GM21529 (cell line): Measurements from ENCODE around the gene SLIT1.

ENCODE experiments used
- ATAC-seq: cut with Tn5 transposase; IDR thresholded peaks from one replicate; pipeline ENCODE4 v1.9.1; 2021; ENCODE audit not compliant: unreplicated experiment

The SLIT1 gene

DNA sequence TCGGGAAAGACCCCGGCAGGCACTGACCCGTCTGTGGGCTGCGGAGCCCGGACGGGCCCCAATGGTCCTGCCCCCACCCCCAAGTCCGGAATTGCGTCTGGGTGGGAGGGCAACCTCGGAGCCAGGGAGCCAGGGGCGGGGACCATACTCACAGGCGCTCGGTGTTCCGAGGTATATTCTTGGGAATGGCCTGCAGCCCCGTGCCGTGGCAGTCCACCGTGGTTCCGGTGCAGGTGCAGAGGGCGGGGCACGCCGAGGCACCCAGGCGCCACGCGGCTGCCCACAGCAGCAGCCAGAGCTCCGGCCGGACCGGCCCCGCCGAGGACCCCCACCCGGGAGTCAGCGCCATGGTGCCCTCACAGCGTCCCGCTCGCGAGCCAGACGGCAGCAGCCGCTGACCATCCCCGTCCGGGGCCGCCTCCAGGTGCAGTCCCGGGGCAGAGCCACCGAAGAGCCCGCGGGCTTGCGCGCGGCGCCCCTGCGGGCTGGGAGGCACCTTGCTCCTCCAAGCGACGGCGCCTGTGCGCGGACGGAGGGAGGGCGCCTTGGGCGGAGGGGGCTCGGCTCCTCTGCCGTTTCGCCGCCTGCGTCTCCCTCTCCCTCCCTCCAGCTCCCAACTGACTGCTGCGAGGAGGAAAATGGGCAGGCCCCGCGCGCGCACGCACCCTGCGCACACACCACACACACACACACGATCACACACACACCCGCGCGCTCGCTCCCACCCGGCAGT is at the start of gene SLIT1:
Gene SLIT1 (minus strand): TSS at position 634 of the 733 bp plus-strand sequence. CDS start 285 bp downstream, at position 349.
- no peak for ATAC-seq

DNA sequence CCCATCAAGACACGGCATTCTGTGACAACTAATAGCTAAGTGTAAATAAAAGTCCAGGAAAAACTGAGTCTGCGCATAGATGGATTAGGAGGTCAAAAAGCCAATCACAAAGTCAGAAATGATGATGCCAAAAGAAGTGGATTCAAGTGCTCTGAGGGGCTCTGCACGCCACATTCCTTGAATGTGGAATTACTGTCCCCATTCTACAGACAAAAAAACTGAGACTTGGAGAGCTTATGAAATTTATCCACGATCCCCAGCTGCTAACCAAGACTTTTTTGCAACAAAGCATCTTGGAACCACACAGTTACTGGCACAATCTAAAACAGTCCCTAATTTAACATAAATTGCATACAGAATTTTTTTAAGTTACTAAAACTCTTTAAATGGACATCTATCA is 49.6 kb upstream of the SLIT1 start:
- no peak for ATAC-seq

DNA sequence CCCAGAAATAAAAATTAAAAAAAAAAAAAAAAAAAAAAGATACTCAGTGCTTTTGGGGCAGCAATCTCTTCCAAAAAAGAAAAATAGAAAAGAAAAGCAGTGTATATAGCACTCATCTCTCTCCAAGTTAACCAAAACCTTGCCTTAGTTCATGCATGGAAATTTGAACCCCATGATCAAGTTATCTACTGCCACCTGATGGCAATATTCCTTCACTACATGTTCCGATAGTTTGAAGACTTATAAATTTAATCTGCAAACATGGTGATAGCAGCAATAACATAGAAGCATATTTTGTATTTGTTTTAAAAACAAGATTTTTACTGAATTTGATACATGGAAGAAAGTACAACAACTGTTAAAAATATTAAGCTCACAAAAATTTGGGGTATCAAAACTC is 48.6 kb upstream of the SLIT1 start:
- no peak for ATAC-seq

DNA sequence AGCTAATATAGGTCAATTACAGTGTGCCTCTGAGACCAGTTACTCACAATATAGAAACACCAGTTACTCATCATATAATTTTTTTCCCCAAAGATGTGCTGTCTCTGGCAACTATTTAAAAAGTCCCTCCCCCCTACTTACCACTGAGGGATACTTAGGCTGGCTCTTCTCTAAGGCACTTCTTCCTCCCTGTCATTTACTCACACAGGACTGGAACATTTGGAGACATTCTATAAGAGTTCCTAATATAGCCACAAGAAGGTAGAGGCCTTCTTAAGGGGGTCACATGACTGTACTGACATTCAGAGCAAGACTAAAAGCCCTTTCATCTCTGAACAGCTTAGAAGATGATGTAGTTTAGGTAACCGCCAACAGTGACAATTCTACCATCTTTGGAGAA is 44.4 kb upstream of the SLIT1 start:
- ATAC-seq, result no peak

DNA sequence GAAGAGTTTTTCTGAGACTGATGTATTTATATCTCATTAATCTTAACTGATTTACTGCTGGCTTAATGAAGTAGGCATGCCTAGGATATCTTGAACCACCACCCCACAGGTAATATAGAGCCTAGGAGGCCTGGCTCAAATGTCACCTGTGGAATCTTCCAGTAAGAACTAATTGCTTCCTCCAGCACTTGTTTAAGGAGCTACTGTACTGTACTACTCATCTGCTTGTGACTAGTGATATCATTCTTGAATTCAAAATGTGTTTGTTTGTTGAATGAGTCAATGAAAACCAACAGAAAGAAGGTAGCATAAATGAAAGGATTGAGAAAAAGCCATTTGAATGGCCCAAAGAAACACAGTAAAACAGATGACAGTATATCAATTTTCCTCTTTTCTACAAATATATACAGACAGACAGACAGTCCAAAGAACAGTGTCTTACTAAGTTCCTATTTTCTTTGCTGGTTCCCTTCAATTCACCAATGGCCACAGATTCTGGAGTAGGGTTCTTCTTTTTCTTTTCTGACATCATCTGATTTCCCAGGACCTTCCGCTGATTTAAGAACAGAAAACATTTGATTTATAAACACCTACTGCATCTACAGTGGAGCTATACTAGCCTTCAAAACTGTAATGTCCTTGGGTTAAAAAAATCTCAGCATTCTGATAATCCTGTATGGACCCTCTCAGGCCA is 43.7 kb upstream of the SLIT1 start:
- no peak for ATAC-seq

DNA sequence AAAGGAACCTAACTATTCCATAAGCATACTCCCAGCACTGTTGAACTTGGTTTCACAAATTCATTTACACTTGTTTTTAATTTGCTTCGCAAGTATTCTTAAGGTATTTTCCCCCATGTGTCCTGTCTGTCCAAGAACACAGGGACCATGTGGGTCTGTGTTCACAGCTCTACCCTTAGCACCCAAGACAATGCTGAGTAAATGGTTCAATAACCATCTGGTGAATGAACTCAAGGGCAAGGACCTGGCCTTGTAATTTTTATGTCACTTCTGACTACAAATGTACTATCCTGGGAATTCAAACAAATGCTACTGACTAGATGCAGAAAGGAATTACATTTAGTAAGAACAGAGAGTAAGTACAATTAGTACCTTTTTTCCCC is 43.0 kb upstream of the SLIT1 start:
- no peak for ATAC-seq

DNA sequence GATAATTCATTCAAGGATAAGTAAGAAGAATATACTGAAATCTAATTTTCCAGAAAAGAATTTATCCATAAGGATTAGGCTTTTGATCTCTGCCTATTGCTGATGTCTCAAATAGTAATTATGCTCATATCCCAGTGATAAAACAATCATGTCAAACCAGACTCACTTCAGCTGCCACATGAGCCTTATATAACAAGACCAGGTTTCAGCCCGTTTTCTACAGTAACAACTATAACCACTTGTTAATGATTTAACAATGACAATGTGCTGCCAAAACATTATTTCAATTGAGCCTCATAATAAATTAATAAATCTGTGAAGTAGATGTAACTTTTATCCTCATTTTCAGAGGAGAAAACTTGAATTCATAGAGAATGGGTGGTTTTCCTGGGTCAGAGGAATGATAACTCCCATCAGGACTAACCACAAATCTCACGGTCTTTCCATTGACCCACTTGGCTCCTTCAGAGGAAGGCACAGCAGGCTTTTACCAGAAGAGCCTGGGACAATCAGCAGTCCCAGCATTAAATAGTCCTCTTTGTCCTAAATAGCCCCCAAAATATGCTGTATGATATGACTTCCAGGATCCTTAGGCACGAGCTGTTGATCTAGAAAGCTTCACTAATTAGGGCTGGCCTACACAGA is 42.5 kb upstream of the SLIT1 start:
- ATAC-seq, result no peak

DNA sequence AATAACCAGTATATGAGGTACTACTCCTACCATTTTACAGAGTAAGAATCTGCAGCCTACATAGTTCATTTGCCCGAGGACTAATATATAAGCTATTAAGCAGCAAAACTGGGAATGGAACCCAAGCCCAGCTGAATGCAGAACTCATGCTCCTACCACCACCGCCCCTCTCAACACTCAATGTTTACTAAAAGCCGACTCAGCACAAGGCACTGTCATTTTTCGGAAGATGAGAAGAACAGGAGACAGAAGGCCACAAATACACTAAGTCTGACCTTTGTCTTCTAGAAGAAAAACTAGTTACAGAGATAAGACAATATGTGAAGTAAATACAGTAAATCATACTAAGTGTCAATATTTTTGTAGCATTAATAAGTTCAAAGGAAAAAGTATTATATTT is 40.6 kb upstream of the SLIT1 start:
- no peak for ATAC-seq

DNA sequence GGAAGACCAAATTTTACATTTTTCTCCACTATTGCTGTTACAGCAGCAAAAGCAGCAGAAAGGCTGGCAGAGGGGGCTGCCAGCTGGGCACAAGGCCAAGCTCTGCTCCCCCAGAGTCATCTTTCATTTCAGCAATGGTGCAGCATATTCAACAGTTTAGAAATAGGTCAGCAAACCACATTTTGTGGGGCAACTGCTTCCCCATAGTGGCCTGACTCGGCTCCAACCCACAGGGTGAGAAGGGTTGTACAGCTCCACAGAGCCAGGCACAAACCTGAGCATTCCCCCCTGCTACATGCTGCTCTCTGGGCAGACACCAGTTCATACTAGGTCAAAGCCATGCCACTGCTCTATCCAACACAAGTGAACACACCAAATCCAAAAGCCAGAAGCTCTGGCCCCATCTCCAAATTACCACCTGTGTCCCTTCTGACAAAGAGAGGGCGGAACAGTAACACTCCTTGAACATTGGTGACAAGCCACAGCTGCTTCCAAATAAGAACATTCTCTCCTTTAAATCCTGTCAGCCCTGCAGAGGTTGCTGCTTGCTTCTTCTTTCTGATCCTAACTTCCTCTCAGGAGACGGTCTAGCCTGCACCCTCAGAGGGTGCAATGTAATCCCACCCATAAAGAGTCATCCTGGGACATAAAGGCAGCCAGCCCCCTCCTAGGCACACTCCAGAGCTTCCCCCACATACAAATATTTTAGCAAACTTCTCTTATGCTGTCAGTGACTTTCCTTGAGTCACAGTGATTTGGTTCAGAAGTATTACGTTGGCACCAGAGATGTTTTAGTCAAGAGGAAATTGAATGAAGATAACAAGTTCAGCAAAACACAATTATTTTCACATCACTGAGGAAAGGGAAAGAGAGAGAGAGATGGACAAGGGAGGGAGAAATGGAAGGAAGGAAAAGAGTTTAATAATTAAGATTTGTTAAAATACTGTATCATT is 39.0 kb upstream of the SLIT1 start:
- no peak for ATAC-seq

DNA sequence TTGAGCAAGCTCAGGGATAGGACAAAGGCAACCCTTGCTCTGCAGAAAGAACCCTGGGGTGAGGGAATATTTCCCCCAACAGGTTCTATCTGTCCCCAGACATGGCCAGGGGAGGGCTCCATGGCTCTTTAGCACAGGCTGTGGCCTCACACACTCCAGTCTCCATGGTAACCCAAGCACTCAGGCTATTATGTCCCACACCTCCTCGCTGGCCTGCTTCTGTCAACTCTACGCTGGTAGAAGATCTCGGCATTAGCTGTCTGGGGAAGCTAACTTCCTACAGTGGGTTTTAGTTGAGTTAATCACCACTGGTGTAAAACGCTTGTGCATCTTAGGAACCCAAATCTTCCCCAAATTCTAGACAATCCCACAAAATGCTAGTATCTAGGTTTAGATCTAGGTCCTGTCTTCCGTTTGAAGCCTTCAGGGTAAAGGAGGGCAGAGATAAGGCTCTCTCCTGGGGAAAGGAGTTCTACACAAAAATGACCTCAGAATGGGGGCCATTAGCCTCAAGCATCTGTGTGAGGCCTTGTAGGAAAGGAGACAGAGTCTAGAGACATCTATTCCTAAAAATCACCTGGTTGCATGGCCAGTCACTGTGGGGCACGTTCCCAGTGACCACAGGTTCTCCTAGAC is 36.7 kb upstream of the SLIT1 start:
- no peak for ATAC-seq

DNA sequence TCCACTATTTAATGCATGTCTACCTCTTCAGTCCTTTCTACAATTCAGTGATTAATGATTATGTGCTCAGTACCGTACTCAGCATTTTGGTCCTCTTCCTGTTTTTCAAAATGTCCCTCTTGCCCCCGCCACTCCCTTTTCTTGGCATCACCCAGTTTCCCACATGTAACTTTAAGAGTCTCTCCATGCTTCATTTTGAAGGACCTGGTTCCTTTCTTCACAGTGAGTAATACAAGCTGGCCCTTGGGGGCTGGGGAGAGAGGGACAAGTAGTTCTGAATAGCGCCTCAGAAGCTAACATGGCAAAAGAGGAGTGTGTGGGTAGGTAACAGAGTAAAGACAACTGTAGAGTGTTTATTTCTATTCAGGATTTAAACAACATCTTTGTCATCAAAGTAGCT is 34.6 kb upstream of the SLIT1 start:
- ATAC-seq, result no peak

DNA sequence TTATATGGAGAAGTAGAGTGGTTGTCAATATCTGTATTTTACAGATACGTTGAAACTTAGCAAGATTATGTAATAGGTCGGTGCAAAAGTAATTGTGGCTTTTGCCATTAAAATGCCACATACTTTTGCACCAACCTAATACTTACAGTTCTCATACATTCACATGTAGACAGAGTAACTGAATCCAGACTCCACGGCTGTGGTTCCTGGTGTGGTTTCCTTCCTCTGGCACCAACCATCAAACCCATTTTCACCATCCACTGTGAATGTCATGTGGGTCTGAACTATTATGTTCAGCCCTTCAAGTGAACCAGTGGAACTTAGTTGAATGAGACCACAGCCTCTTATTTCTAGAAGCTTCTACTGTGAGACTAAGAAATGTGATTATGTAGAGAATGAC is 31.5 kb upstream of the SLIT1 start:
- ATAC-seq, result no peak

DNA sequence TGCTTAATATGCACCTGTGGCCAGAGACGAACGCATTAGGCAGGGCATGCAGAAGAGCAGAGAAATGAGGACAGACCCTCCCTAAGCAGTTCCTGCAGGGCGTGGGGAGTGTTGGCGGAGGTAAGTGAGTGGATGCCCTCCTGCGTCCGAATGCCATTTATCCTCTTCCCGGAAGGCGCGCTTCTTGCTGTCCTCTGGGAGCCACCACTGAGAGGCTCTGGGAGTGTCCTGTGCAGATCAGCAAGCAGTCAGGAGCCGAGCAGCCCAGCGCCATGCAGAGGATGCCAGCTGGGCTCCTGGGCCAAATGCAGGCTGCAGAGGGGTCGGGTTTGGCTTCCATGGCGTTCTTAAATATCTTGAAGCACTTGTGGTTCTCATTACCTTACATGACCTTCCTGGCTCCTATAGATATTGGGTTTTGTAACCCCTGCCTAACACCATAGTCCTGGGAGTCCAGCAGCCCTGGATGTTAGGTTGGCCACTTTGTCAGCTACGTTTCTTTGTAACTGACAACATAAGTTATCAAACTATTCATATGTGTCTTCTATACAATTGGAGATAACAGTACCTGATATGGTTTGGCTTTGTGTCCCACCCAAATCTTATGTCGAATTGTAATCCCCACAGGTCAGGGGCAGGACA is 30.0 kb upstream of the SLIT1 start:
- no peak for ATAC-seq

DNA sequence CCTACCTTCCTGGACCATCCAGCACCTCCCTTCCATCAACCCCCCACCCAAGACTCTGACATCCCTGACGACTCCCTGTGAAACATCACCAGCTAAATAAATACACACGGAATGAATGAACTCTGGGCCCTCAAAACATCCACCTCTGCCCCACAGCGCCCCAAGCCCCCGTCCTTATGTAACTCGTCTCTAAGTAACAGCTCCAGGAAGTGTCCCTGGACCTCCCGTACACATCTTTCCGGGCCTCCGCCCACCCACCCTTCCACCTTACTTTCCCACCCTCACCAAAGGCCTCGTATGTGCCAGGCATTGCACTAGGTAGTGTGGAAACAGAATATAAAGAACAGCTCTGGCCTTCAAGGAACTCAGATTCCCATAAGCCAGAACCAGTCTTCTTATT is 27.7 kb upstream of the SLIT1 start:
- no peak for ATAC-seq

DNA sequence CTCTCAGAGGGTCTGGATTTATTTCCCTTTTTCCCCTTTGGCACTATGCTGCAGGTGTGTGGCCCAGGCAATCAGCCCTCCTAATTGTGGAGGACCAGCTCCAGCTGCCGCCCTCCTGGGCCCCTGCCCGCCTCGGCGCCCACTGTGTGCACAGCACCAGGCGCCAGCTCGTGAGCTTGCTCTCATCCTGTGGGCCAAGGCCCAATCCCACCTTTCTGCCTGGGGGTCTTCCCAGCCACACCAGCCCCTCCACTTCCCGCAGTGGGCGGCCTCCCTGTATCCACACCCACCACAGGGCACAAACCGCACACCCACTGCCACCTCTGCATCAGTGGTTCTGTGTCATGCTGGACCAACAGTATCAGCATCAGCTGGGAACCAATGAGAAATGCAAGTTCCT is 25.5 kb upstream of the SLIT1 start:
- ATAC-seq, result no peak

DNA sequence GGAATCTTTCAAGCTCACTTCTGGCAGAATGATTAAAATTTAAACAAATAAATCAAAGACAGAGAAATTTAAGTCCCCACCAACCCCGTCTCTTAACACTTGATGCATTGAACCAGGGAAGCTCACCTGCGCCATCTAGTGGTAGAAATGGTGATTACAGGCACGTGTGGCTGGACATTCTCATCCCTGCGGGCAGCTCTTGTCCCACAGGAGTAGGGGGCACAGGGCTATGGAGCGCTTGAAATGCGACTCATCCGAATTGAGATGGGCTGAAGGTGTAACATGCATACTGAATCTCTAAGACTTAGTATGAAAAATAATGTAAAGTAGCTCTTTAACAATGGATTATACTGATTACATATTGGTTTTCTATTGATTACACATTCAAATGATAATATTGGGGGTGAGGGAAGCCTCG is 24.8 kb upstream of the SLIT1 start:
- no peak for ATAC-seq

DNA sequence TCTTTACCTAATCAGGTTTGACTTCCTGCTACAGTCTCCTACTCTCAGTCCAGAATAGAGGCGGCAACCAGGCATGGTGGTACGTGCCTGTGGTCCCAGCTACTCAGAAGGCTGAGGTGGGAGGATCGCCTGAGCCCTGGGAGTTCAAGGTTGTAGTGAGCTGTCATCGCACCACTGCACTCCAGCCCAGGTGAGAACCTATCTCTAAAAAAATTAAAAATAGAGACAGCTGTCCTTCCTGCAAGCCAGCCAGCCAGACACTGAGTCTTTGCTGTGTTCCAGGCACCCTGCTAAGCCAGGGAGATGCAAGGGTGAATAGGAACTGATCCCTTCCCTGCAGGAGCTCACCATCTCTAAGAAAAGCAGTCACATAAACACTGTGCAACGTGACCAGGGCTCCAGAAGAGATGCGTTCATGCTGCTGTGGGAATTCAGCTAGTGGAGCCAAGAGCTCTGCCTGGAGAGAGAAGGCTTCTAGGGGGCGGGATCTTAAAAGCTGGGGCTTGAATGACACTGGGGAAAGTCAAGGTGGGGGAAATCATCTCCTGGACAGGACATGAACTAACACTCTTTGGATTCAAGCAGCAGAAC is 22.1 kb upstream of the SLIT1 start:
- no peak for ATAC-seq

DNA sequence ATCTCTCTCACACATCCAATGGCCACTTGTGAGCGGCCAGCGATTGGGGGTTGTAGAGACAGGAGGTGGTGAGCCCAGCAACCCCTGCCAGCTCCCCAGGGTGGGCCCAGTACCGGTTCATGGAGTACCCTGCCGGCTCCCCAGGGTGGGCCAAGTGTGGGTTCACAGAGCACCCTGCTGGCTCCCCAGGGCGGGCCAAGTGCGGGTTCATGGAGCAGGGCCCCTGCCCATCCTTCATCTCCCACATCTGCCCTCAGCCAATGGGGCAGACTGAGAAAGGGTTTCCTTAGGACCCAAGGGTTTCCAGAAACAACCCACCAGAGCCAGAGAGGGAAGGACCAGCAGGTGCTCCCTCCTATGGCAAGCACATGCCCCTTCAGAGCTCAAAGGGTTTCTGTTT is 21.4 kb upstream of the SLIT1 start:
- no peak for ATAC-seq

DNA sequence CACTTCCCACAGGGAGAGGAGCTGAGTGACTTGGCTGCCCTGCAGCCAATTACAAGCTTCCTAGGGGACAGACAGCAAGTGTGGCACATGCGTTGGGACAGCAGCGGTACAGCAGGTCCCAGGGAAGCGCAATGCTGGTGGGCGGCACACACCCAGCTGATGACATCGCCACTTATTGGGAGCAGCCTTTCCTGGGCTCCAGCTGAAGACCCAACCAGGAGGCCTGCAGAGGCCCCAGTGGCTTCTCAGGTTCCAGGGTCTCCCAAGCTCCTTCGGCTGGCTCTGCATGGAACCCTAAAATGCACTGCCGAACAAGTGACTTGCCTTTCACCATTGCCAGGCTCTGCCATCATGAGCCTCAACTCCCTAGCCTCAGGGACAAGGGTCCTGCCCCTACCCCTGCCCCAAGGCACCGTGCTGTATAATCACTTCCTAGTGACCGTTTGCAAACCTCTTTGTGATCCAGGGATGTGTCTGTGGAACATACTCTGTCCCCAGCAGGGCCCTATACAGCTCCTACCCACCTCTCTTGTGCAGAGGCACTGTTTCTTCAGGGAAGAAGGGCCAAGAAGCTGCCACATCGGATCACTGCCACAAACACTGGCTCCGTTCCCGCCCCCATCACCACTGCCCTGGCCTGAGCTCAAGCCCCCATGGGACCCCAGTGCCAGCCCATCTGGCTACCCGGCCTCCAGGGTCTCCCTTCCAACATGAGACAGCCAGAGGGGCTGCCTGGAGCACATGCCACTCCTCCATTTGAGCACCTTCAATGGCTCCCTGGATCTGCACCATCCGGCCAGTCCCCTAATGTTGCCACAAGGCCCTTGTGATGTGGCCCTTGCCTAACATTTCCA is 19.3 kb upstream of the SLIT1 start:
- no peak for ATAC-seq
